GM18870 (cell line): ENCODE data around the gene MED15.
"Not testable (repeated sequence)": the region's sequence is repeated elsewhere in the genome, so short reads cannot be mapped to it uniquely, and the experiment has no call there.

Source experiments
- ATAC-seq: cut with Tn5 transposase; IDR thresholded peaks from one replicate; pipeline ENCODE4 v1.9.1; 2021; ENCODE audit warnings: moderate library complexity; ENCODE audit not compliant: unreplicated experiment

MED15 gene

DNA sequence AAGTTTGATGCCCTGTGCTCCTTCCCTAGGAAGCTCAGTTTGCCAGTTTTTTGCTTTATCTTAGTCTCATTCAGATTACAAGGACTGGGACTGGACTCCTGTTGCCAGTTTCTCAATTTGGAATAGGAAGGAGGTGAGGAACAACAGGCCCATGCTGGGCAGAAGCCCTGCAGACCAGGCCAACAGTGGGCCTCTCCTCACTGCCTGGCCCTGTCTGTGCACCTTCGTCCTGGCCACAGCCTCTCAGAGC lies 23.7 kb downstream of the MED15 start:
- no peak for ATAC-seq

DNA sequence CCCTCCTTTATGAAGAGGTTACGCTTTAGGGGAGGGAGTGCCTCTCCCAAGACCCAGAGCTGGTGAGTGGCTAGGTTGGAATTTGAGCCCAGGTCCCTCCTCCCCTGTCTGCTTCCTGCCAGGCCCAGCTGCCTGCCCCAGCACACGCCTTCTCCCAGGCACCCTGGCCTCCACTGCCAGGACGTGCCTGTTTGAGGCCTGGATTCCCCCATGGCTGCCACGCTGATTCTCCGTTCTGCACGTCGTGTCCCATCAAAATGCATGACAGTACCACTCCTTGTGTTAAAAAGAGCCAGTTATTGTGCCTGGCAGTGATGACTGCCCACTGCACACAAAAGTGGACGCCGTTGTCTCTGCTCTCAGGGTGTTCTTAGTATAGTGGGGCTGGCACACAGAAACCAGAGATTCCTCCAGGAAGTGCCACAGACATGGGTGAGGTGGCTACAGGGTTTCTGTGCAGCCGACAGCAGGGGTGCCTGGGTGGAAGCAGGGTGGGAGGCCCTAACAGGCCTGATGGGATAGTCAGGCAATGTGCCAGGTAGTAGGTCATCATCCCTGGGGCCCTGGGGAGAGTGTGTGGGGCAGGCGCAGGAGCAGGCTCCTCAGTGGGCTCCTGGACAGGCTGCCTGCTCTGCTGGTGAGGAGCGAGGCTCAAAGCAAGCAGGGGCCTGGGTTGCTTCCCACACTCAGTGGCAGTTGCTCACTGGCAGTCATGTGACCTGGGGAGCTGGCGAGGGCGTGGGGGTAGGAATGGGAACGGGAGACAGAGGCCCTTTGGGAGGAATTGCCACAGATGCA lies 24.2 kb downstream of the MED15 start:
- no peak for ATAC-seq

- no peak for ATAC-seq
Measured at GRCh38 chr22:20532256-20532993, 25.0 kb downstream of the MED15 start.

DNA sequence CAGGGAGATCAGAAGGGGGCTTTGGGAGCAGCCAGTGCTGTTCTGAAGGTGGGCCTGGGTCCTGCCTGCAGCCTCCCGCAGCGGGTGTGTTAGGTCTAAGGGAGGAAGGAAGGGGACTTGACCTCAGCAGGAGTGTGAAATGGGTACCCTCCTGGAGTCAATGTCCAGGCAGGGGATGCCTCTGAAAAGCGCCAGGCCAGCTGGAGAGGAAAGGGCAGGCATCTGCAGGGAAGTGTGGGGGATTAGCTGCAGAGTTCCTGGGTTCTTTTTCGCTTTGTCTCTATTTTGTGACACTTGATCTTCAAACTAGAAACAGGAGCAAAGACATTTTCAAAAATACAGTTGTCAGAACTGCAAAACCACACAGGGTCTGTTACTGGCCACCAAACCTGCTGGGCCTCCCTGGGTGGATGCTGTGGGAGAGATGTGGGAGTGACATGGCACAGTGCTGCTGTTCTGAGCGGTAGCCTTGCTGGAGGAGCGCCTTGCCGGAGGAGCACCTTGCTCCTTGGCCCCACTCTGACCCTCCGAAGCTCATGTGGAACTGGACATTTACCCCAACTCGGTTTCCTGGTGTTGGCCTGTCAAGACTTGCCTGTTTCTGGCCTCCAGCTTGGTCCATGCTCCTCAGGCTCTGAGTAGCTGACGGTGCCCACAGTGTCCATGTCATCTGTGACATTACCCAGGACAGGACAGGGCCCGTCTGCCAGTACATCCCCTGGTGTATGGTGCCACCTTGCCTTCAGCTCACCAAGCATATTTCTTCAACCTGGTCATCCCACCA lies 25.9 kb downstream of the MED15 start:
- no peak for ATAC-seq

DNA sequence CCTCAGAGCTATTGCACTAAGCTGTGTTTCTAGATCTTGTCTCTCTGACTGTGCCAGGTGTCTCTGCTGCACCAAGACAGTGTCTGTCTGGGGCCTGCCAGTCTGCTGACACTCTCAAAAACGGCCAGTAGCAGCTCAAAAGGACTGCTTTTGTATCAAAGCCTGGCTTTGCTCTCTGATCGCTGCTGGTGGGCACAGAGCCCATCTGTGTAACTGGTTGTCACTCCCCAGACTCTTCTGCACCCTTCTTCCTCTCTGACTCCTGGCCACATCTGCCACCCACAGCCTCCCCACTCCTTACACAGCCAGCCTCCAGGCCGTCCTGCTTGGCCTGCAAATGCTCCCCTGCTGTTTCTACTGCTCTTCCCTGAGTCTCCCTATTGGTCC lies 26.5 kb downstream of the MED15 start:
- no peak for ATAC-seq

DNA sequence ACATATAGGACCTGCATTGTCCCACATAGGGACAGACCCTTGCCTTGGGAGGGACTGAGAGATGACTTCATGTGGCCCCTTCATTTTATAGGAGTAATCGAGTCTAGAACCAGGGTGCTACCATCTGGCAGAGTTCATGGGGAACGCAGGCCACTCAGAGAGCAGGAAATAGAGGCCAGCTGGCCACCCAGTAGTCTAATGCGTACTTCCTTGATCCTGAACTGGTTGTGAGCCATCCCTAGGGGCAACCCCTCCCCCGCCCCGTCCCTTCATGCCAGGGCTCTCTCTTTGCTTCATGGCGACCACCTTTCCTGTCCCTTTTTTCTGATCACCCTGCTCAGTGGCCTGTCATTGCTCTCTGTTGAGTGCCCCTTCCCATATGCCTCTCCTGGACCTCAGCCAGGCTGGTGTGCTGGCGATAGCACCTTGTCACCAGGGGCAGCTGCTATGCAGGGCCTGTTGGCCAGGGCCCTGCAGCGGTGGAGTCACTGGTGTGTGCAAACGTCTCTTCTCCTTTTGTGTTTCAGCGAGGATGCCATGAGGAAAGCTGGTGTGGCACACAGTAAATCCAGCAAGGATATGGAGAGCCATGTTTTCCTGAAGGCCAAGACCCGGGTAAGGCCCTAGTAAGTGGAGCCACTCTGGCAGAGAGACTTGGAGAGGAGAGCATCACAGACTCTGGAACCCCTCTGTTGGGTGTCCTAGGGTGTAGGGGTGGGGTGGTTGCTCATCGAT lies 29.3 kb downstream of the MED15 start:
- ATAC-seq: no peak

GRCh38 chr22:20537325-20537756 lies 29.9 kb downstream of the MED15 start:
- no peak for ATAC-seq

DNA sequence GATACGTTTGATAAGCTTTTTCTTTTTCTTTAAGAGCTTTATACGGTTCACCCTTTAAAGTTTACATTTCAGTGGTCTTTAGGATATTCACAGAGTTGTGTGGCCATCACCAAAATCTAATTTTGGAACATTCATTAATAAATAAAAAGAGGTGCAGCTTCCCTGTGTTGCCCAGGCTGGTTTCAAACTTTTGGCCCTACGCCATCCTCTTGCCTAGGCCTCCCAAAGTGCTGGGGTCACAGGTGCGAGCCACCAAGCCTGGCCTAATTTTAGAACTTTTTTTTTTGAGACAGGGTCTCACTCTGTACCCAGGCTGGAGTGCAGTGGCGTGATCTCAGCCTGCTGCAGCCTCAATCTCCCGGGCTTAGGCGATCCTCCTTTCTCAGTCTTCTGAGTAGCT lies 30.6 kb downstream of the MED15 start:
- no peak for ATAC-seq

DNA sequence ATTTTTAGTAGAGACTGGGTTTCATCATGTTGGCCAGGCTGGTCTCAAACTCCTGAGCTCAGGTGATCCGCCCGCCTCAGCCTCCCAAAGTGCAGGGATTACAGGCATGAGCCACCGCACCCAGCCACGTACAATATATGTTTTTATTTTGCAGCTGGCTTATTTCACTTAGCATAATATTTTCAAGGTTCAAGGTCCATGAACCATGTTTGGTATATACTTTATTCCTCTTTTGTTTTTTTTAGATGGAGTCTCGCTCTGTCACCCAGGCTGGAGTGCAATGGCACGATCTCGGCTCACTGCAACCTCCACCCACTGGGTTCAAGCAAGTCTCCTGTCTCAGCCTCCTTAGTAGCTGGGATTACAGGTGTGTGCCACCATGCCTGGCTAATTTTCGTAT lies 31.5 kb downstream of the MED15 start:
- not testable (repeated sequence) for ATAC-seq

- no peak for ATAC-seq
Measured at GRCh38 chr22:20542055-20542454, 34.6 kb downstream of the MED15 start.

GRCh38 chr22:20542736-20543135 lies 35.3 kb downstream of the MED15 start:
- no peak for ATAC-seq

GRCh38 chr22:20545318-20545634 lies 37.9 kb downstream of the MED15 start:
- ATAC-seq: not testable (repeated sequence)

DNA sequence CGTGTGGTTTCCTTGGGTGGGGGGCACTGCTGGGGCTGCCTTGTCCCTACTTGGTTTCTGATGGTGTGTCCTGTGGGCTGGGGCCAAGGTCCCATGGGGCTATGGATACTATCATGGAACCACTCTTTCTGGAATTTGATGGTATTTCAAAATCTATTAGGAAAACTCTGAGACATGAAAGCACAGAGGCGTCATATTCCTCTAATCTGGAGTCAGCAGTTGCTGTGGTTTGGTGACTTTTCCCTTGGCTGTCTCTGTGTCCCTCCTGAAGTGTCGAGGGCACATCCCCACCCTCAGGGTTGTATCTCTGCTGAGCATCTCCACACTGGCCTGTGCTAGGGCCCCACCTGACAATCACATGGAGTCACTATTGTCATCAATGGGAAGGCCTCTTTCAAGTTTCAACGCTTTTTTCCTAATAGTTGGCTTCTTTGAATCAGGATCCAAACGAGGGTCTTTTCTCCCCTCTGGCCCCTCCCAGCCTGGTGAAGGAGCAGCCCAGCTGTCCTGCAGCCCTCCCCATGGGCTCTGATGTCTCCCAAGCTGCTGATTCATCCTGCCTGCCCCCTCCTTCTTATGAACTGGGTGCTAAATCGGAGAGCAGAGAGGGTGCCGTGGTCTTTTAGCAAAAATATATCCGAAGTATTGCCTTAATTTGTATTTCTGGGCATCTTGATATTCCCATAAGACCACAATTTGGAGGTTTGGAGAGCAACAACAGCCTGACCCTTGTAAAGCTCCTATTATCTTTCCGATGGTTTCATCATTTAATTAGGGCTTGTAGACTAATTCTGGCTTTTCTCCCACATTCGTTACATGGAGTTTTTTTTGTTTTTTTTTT lies 38.5 kb downstream of the MED15 start:
- ATAC-seq: no peak

- ATAC-seq: no peak
Measured at GRCh38 chr22:20546541-20546950, 39.1 kb downstream of the MED15 start.

- ATAC-seq: no peak
Measured at GRCh38 chr22:20547029-20547428, 39.6 kb downstream of the MED15 start.

GRCh38 chr22:20548806-20549205 lies 41.4 kb downstream of the MED15 start:
- no peak for ATAC-seq

GRCh38 chr22:20549232-20549841 lies 41.9 kb downstream of the MED15 start:
- ATAC-seq: no peak

GRCh38 chr22:20550057-20550817 lies 42.8 kb downstream of the MED15 start:
- ATAC-seq: no peak
